A549 treated with GW870086 at 1 μM for 4 hours (cell line): ENCODE results near the gene PAGE2. TPM values are rescaled to one million over a fixed set of nuclear protein-coding genes. Genes with fewer than 3 reads are reported as not detected.

Source experiments
- total RNA-seq: library from RNA; stranded (reverse); fragments of 200-300 nt; extraction: Qiagen RNA extraction; gene quantifications from 5 replicates; pipeline ENCODE4 v1.2.3, GENCODE V29; 2022; ENCODE audit warnings: low read depth

The PAGE2 gene
- not detected in 5 replicates for total RNA-seq

GRCh38 chrX:55088795-55089489 lies at the start of gene PAGE2:
Gene PAGE2 (plus strand): TSS chrX:55089018. CDS start chrX:55090021, 1,003 bp downstream.

GRCh38 chrX:55074851-55075467 lies 13.9 kb upstream of the PAGE2 start, which contains the start of gene PAGE2B:
Gene PAGE2B (plus strand): TSS chrX:55075030. CDS start chrX:55076042, 1,012 bp downstream.

Other genes starting within 250 kb of the PAGE2 start
- gene TRO, start 168.2 kb upstream of the PAGE2 start, total RNA-seq: 0.56 to 1.2 TPM (median 0.70 TPM) in 5 replicates
- 0.16 TPM in 1 of 5 replicates, not detected in the others for gene PFKFB1, start 94.8 kb upstream of the PAGE2 start, total RNA-seq
- 24.9 to 32.3 TPM (median 30.8 TPM) in 5 replicates for gene APEX2, start 88.7 kb upstream of the PAGE2 start, total RNA-seq
- gene ALAS2, start 58.0 kb upstream of the PAGE2 start, total RNA-seq: not detected in 5 replicates
- gene PAGE2B, start 14.0 kb upstream of the PAGE2 start, total RNA-seq: not detected in 5 replicates
- gene PAGE5, start 131.3 kb downstream of the PAGE2 start, total RNA-seq: not detected in 5 replicates
- not detected in 5 replicates for gene PAGE3, start 175.9 kb downstream of the PAGE2 start, total RNA-seq